D721Med (cell line): ENCODE results near the gene DSTN.

ENCODE experiments used
- DNase-seq: peaks from one replicate; pipeline ENCODE4 v3.0.0; 2011; ENCODE audit warnings: low spot score; ENCODE audit not compliant: insufficient read length
- FAIRE-seq: peaks from 2 replicates; lab custom pipeline; 2011; peaks lifted over from hg19 to GRCh38; lab: Jason Lieb, UNC
- CTCF ChIP-seq: IDR thresholded peaks from 2 replicates; pipeline ENCODE4 v1.5.1; 2012; ENCODE audit warnings: mild to moderate bottlenecking, control low read depth; ENCODE audit not compliant: insufficient read depth; ENCODE audit errors: missing control alignments

The DSTN gene

GRCh38 chr20:17589161-17589834 is 19.4 kb downstream of the DSTN start:
- no peak for TF ChIP-seq CTCF
- DNase-seq (no peak), FAIRE-seq (no peak)

GRCh38 chr20:17590245-17590644 is 20.4 kb downstream of the DSTN start:
- no peak for FAIRE-seq

DNA sequence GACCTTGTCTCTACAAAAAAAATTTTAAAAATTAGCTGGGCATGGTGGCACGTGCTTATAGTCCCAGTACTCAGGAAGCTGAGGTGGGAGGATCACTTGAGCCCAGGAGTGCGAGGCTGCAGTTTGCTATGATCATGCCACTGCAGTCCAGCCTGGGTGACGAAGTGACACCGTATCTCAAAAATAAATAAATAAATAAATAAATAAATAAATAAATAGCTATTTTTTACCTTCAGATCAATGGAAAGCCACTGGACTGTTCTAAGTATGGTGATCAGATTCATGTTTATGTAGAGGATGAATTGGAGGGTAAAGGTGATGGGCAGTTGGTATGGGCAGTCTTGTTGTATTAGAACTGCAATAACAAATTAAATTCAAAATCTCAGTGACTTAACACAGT is 24.0 kb downstream of the DSTN start:
- no peak for FAIRE-seq
- DNase-seq, result no peak
- TF ChIP-seq CTCF, result no peak

More at GRCh38 chr20:17590245-17590644, 20.4 kb downstream of the DSTN start:
- no peak for TF ChIP-seq CTCF
- no peak for DNase-seq

GRCh38 chr20:17594443-17594842 is 24.6 kb downstream of the DSTN start:
- no peak for FAIRE-seq
- DNase-seq, result no peak

DNA sequence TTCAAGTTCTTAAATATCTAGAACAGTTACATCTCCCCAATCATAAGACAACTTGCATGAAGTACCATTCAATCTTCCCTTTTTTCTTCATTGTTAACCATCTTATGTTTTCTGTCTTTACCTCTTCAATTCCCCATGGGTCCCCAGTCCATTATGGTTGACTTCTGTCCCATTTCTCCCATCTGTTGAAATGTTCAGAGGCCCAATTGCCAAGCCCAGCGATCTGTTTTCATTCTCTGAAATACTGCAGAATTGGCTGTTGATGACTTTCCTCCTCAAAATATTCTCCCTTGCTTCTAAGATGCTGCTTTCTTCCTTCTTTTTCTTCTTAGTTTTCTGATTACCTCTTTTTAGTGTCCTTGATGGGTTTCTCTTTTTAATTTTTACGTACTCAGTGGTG is 26.0 kb downstream of the DSTN start:
- TF ChIP-seq CTCF, result no peak
- DNase-seq (no peak), FAIRE-seq (no peak)

More at GRCh38 chr20:17594443-17594842, 24.6 kb downstream of the DSTN start:
- no peak for TF ChIP-seq CTCF

DNA sequence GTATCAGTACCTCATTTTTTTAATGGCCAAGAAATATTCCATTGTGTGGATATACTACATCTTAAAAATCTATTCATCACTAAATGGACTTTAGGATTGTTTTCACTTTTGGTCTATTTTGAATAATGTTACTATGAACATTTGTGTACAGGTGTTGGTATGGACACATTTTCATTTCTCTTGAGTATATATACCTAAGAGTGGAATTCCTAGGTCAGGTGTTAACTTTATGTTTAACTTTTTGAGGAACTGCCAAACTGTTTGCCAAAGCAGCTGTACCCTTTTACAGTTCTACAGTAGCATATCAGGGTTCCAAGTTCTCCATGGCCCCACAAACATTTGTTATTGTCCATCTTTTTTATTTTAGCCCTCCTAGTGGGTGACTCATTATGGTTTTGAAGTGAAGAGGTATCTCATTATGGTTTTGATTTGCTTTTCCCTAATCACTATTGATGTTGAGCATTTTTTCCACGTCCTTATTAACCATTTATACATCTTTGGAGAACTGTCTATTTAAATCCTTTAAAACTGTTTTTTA is 28.2 kb downstream of the DSTN start:
- FAIRE-seq, result no peak
- no peak for DNase-seq
- no peak for TF ChIP-seq CTCF

GRCh38 chr20:17601957-17602356 is 32.1 kb downstream of the DSTN start:
- DNase-seq (no peak), FAIRE-seq (no peak)
- no peak for TF ChIP-seq CTCF
